Hippocampal formation (tissue), 2 donors: ENCODE results near the gene KIF26B.
"Not testable (repeated sequence)": the region's sequence is repeated elsewhere in the genome, so short reads cannot be mapped to it uniquely, and the experiment has no call there.

ENCODE experiments used
- DNase-seq, 2 donors: peaks; one replicate each; lab custom pipeline; 2025; lab: John Stamatoyannopoulos, UW

KIF26B gene

DNA sequence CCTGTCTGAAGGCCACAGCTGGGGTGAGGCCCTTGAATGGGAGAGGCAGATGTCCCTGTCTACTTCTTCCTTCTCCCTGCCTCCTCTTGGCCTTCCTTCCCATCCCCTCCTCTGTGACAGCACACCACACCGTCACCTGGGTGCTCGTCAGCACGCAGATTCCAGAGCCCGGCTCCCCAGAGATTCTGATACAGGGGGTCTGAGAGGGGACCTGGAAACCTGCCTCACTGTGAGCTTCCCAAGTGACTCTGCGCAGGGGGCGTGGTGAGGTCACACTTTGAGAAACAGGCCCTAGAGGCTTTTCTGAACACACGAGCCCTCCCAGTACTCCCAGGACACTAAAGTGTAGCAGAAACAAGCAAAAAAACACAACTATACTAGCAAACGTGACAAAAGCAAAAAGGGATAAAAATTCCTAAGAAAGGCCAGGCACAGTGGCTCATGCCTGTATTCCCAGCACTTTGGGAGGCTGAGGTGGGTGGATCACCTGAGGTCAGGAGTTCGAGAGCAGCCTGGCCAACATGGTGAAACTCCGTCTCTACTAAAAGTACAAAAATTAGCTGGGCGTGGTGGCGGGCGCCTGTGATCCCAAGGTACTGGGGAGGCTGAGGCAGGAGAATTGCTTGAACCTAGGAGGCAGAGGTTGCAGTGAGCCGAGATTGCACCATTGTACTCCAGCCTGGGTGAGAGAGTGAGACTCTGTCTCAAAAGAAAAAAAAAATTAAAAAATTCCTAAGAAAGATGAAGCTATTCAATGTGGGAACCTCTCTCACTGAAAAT lies 201.3 kb downstream of the KIF26B start:
- not testable (repeated sequence) for DNase-seq

- DNase-seq, result no peak
These were observed 202.3 kb downstream of the KIF26B start for GRCh38 chr1:245356891-245357585.

DNA sequence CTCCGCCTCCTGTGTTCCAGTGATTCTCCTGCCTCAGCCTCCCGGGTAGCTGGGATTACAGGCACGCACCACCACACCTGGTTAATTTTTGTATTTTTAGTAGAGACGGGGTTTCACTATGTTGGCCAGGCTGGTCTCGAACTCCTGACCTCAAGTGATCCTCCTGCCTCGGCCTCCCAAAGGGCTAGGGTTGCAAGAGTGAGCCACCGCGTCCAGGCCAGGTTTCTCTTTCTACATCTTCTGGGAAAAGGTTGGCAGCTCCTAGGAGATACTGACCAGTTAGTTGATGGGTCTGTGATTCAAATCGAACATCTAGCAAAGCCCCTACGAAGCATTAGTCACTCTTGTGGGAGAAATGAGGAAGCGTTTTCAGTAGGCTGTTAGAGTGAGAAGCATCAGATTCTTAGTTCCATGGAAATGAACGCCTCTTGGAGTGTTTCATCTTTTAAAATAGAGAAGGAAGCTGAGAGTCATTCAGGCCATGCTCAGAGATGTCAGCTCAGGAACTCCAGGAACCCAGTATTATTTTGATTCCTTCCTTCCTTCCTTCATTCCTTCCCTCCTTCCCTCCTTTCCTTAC lies 204.4 kb downstream of the KIF26B start:
- not testable (repeated sequence) for DNase-seq

DNA sequence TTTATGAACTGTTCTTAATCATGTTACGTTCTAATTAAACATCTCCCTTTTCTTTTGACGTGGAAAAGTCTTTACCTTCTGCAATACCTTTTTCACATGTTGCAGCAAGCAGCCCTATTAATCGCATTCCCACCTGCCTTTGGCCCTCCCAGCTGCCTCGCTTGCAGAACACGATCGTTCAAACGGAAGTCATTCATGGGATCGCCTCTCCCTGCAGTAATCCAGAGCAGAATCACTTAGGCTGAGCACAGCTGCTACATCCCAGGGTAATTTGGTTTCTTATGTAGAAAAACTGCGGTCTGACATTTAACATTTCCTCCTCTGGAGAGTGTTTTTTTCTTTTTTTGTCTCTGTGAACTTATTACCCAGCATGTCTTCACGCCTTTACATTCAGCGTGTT lies 206.3 kb downstream of the KIF26B start:
- DNase-seq, result no peak

- DNase-seq, result no peak
These were observed 207.2 kb downstream of the KIF26B start for GRCh38 chr1:245361951-245362350.

DNA sequence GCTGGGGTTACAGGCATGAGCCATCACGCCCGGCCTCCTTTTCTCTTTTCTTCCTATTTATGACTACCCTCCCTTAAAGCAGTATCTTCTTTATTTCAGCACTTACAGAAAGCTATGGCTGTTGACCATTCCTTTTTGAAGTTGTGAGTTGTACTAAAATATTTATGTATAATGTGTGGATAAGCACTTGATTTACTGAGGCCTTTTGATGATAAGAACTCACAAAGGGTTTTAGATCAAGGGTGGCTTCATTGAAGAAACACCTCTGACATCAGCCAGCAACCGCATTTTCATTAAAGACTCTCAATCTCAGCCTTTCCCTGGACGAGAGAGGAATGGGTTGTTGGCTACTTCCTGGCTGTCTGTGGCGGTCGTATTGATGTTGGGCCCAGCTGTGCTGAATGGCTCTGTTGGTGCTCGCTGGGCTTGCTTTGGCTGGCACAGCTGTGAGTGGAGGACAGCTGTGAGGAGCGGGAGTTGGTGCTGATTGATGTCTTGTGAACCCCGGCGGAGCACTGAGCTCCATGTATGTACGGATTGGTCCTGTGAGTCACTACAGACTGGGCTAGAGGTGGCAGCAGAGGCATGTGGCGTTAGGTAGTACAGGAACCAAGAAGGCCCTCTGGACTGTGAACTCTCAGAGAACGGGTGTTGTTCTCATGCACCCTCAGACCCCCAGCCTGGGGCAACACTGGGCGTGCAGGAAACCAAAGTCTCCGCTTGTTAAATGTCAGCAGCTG lies 208.8 kb downstream of the KIF26B start:
- DNase-seq, result peak in 1 of 2 donors; percentile 8

GRCh38 chr1:245365095-245366020 lies 210.6 kb downstream of the KIF26B start:
- DNase-seq, result no peak

GRCh38 chr1:245366886-245367285 lies 212.1 kb downstream of the KIF26B start:
- no peak for DNase-seq

- DNase-seq, result no peak
These were observed 215.5 kb downstream of the KIF26B start for GRCh38 chr1:245370175-245370825.

GRCh38 chr1:245370905-245371581 lies 216.3 kb downstream of the KIF26B start:
- DNase-seq, result no peak

GRCh38 chr1:245373131-245373530 lies 218.3 kb downstream of the KIF26B start:
- no peak for DNase-seq

- no peak for DNase-seq
These were observed 221.1 kb downstream of the KIF26B start for GRCh38 chr1:245375789-245376460.

- DNase-seq, result no peak
These were observed 223.1 kb downstream of the KIF26B start for GRCh38 chr1:245377854-245378253.

- DNase-seq, result no peak
These were observed 223.5 kb downstream of the KIF26B start for GRCh38 chr1:245378311-245378722.

DNA sequence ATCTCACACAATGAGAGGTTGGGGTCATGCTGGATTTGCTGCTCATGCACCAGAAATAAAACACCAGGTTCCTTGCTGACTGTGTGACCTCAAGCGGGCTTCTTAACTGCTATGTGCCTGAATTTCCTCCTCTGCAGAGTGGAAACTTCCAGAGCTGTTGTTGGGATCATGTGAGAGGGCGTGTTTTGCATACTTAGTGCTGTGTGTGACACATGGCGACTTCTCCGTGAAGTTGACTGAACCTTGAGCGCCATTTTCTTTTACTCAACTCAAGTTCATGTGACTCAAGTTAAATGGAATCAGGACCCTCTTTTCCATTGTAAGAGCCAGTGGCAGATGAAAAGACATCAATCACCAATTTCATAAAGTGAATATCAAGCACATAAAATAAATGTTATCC lies 224.0 kb downstream of the KIF26B start:
- DNase-seq, result no peak

- DNase-seq, result no peak
These were observed 226.2 kb downstream of the KIF26B start for GRCh38 chr1:245380790-245381535.

- no peak for DNase-seq
These were observed 228.2 kb downstream of the KIF26B start for GRCh38 chr1:245382981-245383380.

GRCh38 chr1:245383396-245384330 lies 228.9 kb downstream of the KIF26B start:
- DNase-seq, result no peak
